ENCODE results near the gene EEPD1.

Gene EEPD1

GRCh38 chr7:36263095-36263484, 110.0 kb downstream of the EEPD1 start:
- DNase-seq: no peak

DNA sequence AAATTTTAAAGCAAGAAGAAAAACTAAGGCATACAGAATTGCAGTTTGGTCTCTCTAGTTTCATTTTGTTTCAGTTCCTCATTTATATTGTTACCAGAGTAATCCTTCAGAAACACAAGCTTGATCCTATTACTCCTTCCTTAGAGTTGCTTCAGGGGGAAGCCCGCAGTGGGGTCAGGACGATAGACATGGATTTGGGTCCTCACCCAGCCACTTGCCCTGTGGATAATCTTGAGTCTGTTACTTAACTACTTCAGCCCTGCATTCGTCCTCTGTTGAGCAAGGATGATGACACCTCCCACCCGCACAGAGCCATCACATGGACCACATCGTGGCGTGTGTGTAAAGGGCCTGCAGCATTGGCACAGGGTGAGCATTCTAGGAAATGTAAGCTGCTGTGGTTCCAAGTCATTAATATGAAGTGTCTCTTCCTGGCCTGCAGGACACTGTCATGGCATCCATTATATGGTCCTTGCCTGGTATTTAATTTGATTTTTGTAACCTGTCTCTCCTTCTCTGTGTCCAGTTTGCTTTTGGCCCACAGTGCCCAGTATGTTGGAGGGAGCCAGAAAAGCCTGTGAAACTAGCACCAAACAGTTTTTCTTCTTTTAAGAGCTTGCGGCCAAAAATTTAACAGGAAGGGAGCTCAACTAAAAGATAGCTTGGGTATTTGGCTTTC, 111.2 kb downstream of the EEPD1 start:
- DNase-seq: no peak

- DNase-seq: no peak
Measured at GRCh38 chr7:36264913-36265516, 112.0 kb downstream of the EEPD1 start.

GRCh38 chr7:36265680-36266079, 112.6 kb downstream of the EEPD1 start:
- DNase-seq: no peak

DNA sequence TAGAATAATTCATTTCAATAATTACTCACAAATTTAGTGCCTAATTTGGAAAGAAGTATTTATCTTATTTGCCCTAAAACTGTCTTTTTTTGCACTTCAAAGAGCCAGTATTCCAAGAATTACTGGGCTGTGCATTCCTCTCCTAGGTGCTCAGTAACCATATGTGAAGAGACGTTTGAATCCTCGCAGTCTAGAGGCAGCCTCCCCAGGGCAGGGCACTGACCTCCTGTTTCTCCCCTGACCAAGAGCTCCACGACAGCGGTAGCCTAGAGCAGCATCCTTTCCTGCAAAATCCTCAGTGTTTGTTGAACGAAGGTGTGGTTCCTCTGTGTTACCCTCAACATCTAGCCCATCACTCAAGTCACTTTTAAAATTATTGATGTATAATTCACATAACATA, 113.1 kb downstream of the EEPD1 start:
- no peak for DNase-seq

- DNase-seq: no peak
Measured at GRCh38 chr7:36266683-36267082, 113.6 kb downstream of the EEPD1 start.

- no peak for DNase-seq
Measured at GRCh38 chr7:36272211-36272566, 119.1 kb downstream of the EEPD1 start.

GRCh38 chr7:36272567-36273269, 119.7 kb downstream of the EEPD1 start:
- no peak for DNase-seq

DNA sequence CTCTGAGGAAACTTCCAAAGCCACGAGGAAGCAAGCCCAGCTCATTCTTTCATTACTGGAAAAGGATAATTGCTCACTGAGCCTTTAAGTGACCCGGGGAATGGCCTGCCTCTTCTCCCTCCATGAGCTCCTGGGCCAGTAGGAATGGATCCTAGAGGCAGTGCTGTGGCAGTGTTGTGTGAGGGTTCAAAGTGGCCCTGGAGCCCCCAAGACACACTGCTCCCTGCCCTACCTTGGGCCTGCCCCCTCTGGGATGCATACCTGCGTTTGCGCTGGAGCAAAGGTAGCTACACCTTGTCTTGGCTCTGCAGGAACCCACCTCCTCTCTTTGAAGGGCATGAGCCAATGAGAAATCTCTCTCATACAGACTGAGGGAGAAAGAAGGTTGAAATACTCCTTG, 120.8 kb downstream of the EEPD1 start:
- DNase-seq: no peak

DNA sequence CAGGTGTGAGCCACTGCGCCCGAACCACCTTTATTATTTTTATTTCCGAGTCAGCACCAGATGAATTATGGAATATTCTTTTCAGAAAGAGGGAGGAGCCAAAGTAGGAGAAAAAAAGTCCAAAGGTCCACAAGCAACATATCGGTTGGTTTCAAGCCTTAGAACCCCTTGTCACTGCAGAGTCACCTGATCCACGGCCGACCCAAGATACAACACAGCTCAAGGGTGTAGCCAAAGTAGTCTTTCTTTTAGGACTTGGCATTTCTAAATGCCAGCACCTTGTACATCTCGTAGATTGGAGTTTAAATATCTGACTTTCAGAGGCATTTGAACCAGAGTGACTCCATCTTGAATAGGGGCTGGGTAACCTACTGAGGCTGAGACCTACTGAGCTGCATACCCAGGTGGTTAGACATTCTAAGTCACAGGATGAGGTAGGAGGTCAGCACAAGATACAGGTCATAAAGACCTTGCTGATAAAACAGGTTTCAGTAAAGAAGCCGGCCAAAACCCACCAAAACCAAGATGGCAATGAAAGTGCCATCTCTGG, 122.8 kb downstream of the EEPD1 start:
- no peak for DNase-seq

DNA sequence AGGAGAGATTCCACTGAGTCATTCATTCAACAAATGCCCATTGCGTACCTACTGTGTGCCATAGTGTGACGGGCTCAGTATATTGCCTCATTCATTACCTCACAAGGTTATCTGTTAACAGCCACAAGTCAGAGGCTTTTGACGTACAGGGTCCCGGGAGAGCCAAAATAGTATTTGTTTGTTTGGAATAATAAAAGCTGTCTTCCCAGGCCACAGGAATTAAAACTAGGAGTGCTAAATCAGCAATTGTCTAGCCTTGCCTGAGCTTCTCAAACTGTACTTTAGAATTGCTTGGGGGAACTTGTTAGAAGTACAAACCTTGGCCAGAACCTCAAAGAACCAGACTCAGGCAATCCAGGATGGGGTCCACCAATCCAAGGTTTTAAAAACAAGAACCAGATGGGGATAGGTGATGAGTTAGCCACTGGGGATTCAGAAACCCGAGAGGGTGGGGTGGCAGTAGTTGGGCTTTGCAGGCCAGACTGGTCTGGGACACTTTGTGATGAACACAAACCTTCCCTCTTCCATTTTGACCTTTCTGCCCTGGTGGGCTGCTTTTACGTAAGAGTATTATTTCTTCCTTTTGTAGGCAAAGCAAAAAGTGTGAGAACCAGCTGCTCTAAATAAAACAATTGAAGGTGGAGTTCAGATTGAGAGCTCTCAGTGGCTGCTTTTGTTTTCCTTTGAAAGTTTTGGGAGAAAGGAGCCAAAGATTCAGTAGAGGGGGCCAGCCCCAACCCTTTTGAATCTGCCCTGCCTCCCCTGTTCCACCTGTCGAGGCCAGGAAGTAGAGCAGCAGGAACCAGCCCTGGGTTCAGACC, 123.6 kb downstream of the EEPD1 start:
- DNase-seq: no peak

- no peak for DNase-seq
Measured at GRCh38 chr7:36277249-36277542, 124.1 kb downstream of the EEPD1 start.

DNA sequence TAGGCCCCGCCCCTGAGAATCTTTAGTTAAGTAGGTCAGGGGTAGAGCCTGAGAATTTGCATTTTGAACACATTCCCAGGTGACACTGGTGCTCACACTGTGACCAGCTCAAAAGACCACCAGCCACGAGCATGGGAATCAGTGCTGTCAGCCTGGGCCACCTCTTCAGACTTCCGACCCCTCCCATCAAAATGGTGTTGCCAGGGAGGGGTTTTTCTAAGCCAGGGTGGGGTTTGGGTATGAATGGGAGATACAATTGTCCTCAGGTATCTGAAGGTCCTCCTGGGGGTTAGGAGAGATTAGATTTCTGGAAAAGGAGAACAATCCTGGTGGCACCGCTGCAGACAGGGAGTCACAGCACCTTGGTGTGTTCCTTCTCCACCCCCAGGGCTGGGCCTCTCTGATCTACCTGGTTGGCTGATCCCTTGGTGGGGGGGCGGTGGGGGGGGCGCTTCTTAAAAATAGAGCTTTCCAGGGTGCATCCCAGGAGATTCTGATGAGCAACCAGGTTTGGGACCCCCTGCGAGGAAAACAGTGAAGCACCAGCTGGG, 125.1 kb downstream of the EEPD1 start:
- no peak for DNase-seq

DNA sequence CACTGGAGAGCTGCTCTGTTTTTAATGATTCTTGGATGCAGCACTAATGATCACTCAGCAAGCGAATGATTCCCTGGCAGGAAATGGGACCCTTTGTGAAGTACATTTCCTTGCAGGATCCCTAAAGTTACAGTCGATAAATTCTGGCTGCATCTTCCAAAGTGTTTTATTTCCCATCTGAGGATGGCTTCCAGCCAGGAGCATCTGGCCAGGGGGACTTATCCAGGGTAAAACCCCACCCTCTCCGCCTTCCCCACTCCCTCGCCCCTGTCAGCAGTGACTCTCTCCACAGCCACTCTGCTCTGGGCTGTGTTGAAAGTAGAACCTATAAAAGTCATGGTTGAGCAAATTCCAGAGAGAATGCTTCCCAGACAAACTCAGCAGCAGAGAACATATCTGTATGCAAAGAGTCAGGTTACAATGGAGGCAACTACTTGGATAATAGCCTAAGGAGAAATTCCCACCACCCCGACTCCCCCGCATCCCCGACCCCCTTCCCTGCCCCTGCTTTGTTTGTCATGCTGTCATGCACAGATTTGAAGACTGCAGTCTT, 125.6 kb downstream of the EEPD1 start:
- no peak for DNase-seq

- no peak for DNase-seq
Measured at GRCh38 chr7:36279200-36279925, 126.3 kb downstream of the EEPD1 start.

DNA sequence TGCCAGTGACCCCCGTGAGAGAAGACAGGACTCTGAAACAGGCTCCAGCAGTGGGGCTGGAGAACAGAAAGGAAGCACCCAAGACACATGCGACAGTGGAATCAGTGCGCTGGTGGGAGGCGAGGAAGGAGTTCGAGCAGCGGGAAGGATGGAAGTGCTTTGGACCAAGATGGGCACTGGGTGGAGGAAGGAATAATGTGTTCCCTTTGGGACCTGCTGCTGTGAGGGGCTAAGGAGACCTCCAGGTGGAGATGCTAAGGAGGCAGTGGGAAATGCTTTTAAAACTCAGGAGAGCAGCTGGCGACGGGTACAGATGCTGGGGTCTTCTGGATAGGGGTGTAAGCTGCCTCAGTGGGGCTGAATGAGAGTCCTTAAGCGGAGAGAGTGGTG, 126.9 kb downstream of the EEPD1 start:
- no peak for DNase-seq

GRCh38 chr7:36280840-36281812, 128.1 kb downstream of the EEPD1 start:
- DNase-seq: no peak

DNA sequence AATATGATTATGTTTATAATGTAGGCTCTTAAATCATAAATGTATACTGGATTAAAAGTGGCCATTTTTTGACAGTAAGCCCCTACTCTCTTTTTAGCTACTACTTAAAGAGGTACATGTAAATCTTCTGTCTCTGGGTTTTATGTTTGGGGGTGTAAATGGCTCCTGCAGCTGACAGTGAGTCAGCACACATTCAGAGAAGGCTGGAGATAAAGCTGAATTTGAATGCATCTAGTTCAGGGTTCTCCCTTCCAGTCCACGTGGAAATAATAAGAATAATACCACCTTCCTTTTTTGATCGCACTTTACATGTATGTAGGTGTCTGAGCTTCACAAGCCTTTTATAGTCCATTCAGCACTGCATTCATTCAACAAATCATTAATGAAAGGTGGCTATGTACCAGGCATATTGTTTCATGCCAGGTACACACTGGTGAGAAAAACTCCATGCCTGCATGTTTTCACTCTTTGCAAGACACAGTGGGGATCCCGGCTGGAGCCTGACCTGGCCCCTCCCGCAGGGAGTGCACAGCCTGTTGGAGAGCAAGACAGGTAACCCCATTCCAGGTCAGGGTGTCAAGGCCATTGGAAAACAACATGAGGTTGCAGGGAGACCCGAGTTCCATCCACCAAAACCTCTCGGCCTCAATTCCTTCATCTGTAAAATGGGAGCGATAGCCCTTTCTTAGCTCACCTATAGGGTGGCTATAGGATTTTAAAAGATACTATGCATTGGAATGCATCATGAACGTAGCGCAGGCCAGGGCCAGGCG, 129.1 kb downstream of the EEPD1 start:
- DNase-seq: no peak

- DNase-seq: no peak
Measured at GRCh38 chr7:36283181-36283580, 130.1 kb downstream of the EEPD1 start.

- DNase-seq: peak; percentile 22
Measured at GRCh38 chr7:36283711-36284130, 130.7 kb downstream of the EEPD1 start.

Measured in activated T-cell treated with anti-CD3 and anti-CD28 coated beads, Interleukin-2, amount 50 U/mL, for 1 hour (primary cell).